ENCODE results near the gene ABCC2.
"Not testable (repeated sequence)": the region's sequence is repeated elsewhere in the genome, so short reads cannot be mapped to it uniquely, and the experiment has no call there.

ABCC2 gene

DNA sequence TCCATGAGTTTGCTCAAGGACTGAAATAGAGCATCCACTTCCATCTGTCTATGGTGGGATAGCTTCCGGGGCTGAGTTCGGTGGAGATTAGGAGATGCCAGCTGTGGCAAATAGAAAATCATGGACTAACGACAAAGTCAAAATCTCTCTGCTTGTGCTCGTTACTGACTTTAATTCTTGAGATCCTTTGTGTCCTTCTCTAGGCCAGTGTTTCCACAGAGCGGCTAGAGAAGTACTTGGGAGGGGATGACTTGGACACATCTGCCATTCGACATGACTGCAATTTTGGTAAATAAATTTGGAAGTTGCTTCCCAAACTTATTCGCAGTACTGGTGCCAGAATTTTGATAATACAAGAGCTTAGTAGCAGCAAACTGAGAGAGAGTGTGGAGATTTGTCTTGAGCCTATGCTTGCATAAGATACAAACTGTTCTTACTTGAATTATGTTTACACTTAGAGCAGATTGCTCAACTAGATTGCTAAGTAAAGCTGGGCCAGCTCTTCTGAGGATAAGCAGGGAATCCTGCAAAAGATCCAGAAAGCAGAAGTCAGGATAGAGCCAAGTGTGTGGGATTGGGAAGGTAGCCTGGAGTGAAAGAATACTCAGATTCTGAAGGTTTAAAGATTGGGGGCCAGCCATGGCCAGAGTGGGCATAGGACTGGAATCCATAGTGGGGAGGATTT, 27.6 kb downstream of the ABCC2 start:
- DNase-seq, result no peak

DNA sequence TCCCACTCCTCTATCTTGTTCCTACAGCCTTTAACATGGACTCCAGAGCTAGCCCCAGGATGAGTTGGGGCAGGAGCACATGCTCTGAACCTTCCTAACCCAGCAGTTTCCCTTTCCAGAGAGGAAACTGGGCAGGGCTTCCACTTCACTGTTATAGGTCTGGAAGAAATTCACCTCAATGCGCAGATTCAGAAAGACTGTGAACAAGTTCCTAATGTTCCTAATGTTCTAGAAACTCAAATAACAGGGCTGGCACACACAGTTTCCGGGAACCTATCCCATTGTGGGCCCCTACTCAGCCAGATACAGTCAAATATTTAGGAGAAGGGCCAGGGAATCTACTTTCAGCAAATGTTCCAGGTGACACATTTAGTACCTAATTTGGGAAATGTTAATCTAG, 29.7 kb downstream of the ABCC2 start:
- DNase-seq, result no peak

DNA sequence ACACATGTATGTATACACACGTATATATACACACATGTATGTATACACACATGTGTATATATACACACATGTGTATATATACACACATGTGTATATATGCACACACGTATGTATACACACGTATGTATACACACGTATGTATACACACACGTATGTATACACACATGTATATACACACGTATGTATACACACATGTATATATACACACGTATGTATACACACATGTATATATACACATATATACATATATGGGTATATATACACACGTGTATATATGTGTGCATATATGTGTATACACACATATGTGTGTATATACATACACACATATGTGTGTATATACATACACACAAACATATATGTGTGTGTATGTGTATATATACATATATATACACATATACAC, 31.7 kb downstream of the ABCC2 start:
- no peak for DNase-seq

DNA sequence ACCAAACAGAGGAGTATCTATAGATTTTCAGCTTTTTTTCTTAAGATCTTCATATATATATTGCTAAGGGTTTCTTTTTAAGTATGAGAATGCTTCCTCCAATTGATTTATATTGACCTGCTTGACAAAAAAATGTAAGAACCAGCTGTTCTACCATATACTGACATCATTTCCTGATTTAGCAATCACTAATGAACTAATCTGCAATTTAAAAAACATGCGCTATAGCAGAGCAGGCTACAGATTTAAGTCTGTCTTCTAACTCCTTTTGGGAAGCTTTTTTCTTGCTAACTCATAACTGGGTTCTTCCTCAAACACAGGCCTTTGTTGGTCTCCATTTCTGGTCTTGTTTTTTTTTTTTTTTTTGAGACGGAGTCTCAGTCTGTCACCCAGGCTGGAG, 33.2 kb downstream of the ABCC2 start:
- peak; percentile 12 for DNase-seq

DNA sequence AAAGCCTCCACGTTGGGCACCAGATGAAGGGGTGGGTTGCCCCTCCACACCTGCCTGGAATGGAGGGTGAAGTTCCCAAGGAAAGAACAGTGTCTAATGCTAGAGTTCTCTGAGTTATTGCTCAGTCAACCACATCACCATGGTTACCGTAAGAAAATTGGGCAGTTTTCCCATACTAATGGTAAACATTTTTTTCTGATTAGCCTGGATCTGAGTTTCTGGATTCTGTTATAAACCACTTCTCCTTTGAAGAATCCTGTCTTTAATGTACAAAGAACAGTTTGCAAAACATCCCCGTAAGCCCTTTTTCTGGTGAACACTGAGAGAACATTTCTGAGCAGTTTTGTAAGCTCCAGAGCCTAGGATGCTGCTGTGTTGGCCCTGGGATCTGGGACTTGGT, 45.5 kb downstream of the ABCC2 start:
- DNase-seq, result peak; percentile 53

- DNase-seq, result no peak
These were observed 46.0 kb downstream of the ABCC2 start for GRCh38 chr10:99828464-99828863.

GRCh38 chr10:99832439-99832838, 50.0 kb downstream of the ABCC2 start:
- no peak for DNase-seq

DNA sequence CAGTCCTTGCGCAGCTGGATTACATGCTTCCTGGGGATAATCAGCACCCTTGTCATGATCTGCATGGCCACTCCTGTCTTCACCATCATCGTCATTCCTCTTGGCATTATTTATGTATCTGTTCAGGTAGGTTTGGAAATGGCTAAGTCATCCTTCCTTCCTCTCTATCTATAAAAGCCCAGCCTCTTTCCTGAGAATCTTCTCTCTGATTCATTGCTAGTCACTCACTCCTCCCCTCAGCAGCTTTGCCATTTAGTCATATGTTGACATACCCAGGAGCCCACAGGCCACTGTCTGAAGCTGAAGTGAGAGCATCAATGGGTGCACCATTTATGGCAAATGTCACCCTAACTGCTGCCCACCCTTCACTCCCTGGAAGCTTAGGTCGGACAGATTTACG, 52.0 kb downstream of the ABCC2 start:
- peak; percentile 69 for DNase-seq

- no peak for DNase-seq
These were observed 53.5 kb downstream of the ABCC2 start for GRCh38 chr10:99835947-99836346.

- DNase-seq, result no peak
These were observed 54.3 kb downstream of the ABCC2 start for GRCh38 chr10:99836711-99837110.

- DNase-seq, result not testable (repeated sequence)
These were observed 58.4 kb downstream of the ABCC2 start for GRCh38 chr10:99840859-99841258.

DNA sequence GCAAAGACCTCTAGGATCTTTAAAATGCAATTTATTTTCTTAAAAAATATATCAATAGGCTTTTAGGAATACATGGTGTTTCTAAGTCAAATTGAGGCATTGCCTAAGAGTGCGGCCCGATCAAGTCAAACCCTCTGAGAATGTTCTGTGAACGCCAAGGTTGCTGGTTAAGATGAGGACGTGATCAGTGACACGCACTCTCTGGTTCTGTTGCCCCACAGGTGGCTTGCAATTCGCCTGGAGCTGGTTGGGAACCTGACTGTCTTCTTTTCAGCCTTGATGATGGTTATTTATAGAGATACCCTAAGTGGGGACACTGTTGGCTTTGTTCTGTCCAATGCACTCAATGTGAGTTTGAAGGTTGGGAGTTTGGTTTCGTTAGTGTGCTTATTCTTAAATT, 59.3 kb downstream of the ABCC2 start:
- DNase-seq, result no peak

GRCh38 chr10:99843310-99843709, 60.9 kb downstream of the ABCC2 start:
- peak; percentile 41 for DNase-seq

DNA sequence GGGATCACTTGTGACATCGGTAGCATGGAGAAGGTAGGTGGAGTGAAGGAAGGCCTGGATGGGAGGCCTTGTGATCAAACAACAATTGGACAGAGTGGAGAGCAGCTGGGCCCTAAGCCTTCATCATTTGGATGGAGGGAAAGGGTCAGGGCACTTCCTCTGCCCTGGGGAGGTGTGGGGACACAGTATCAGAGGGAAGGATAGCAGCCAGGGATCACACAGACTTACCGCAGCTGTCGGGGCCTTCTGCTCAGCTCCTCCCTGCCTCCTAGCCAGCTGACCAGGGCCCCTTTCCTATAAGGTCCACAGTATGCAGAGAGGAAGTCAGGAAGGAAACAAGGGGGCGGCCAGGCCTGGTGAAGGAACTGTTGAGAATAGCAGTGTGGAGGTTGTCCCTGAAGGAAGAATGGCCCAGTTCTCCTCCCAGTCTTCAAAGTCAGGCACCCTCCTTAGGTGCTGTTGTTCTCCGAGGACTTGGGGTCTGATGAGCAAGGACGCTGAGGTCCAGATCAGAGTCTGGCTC, 62.1 kb downstream of the ABCC2 start:
- no peak for DNase-seq

DNA sequence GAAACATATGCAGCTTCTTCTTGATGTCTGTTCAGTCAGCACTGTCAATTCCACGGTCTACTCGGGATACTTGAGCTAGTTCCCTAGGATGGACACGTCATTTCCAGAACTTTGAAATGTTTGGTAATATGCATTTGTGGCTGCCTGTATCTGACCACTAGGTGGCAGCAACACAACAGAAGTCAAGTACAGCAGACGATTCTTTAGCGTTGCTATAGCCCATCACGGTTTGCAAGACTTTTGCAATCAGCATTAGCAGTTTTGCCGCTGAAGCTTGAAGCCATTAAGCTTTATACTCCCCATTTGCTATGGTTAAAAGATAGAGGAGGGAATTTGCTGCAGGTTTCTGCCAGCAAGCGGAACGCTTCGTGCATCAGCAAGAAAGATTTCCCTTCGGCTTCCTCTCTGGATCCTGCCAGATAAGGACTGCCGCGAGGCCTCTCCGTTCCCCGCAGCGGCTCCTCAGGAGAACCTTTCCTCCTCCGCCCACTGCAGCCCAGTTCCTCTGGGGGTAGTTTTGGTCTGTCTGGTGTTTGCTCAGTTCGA, 63.5 kb downstream of the ABCC2 start:
- peak; percentile 90 for DNase-seq

- no peak for DNase-seq
These were observed 66.6 kb downstream of the ABCC2 start for GRCh38 chr10:99849057-99849456.

DNA sequence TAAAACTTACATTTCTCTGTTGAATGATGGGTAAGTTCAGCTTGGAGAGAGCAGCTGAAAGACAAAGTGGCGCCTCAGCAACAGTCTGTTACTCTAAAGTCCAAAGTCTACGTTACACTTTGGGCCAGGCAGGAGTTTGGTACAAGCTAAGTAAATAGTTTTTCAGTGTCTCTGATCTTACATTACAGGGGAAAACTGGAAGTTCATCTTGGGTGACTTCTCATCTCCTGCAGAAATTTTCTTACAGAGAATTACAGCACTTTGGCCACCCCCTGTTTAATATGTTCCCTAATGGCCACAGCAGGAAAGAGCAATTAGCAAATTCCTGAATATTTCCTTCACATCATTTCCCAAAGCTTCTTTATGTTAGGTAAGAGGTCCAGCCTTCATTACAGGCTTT, 67.1 kb downstream of the ABCC2 start:
- DNase-seq, result no peak

DNA sequence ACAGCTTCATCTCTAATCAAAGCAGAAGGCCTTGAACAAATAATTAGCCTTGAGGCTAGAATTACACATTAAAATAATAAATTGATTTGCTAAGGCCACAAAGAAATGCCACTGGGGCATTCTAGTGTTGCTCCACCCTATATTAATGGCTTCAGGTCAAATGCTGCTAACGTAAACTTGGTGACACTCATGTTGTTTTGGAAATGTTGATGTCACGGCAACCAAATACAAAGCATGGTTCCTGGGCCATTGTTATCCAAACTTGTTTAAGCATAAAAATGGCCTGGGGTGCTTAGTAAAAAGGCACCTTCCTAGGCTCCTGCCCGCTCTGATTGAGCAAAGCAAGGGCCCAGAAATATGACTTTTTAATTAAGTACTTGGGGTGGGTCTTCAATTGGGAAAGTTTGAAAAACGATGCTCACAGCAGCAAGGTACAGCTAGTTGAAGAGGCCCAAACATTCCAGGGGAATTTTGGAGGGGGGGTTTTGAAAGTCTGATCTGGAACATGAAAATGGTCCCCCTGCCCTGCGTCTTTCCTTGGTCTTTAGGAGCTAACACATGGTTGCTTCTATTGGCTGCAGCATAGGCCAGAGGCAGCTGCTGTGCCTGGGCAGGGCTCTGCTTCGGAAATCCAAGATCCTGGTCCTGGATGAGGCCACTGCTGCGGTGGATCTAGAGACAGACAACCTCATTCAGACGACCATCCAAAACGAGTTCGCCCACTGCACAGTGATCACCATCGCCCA, 67.8 kb downstream of the ABCC2 start:
- DNase-seq, result no peak

GRCh38 chr10:99850767-99851340, 68.4 kb downstream of the ABCC2 start:
- no peak for DNase-seq

DNA sequence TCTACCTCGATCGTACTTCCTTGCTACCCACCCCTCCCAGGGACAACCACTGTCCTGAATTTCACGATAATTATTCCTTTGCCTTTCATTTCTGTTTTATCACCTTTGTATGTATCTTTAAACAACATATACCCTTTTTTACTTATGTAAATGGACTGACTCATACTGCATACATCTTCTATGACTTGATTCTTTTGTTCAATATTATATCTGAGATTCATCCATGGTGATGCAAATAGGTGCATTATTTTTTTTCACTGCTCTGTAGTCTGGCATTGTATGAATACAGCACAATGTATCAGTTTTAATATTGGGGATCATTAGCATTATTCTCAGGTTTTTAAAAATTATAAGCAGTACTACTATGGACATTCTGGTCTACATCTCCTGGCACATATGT, 69.4 kb downstream of the ABCC2 start:
- DNase-seq, result no peak

DNA sequence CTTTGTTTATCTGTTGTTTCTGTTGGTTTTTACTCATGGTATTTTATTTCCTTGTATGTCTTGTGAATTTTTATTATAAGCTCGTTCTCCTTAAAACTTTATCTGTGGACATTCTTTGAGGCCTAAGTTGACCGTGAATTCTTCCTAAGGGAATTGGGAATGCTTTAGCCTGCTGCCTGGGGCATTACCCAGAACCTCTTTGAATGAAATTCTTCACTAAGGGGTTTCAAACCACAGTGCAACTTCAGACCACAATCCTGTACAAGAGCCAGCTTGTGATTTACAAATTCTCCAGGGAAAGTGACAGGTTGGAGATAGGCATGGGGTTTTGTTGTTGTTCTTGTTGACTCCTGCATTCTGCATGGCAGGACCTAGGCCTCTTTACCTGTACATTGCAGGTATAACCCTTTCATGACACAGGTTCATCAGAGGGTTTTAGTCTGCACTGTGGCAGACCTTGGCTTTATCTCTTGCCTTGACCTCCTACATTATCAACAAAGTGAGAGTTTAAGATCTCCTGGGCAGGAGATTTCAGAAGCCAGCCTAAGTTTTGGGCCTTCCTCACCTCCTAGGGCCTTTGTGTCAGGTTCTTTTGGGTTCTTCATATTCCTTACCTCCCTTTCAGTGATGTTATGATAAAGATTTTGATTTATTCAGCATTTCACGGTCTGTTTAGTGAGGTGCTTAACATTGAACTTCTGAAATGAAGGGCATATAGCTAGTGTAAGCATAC, 70.2 kb downstream of the ABCC2 start:
- DNase-seq, result no peak

DNA sequence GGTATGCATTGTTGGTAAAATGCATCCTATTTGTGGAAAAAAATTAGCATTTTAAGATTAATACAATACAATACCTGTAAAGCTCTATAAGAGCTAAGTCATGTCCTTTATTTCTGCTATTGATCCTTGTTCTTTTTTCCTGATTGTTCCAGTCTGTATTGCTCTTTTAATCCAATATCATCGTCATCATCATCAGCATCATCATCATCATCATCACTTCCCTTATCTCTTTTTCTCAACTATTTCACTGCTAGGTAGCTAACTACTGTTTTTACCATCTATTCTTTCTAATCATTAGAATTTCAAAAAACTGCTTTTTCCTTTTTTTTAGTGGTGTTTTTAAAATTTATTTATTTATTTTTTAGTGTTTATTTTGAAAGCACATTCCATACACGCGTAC, 71.2 kb downstream of the ABCC2 start:
- no peak for DNase-seq

- peak; percentile 73 for DNase-seq
These were observed 72.4 kb downstream of the ABCC2 start for GRCh38 chr10:99854860-99855259.
